ENCODE data around the gene KLF13. TPM values are rescaled to one million over a fixed set of nuclear protein-coding genes. Genes with fewer than 3 reads are reported as not detected.

KLF13 gene
- total RNA-seq, 1 donor from 2014 or later: 31.0 TPM

DNA sequence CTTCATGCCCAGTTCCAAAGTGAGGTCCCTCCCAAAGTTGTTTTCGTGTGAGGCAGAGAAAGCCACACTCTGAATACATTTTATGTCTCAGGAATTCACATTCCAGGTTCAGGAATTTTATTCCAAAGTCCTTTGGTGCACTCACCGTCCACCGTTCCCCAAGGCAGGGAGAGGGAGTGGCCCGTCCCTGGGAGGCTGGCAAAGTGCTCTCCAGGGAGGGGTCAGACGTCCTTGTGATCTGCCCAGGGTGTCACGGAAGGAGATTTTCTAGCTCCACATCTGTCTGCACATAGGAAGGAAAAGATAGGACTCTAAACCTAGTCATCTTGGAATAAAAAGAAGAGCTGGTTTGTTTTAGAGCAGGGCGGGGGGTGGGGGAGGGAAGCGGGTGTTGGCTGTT, 47.9 kb downstream of the KLF13 start:
- H3K4me2 ChIP-seq (ENCODE audit: low read length): no peak overlapping the region
- peaks cover 88% of the 10 kb centered on the region for H4K20me1 ChIP-seq (ENCODE audit: insufficient read depth, low read length)
- H3K9me3 ChIP-seq (ENCODE audit: insufficient read depth, low read depth, low read length): no peaks in the 10 kb centered on the region
- H3K27me3 ChIP-seq (ENCODE audit: insufficient read depth, low read length): no peaks in the 10 kb centered on the region
- H3K4me3 Mint-ChIP-seq (ENCODE audit: unreplicated experiment): no peak overlapping the region
- H2AFZ ChIP-seq (ENCODE audit: low read depth, low read length): no peak overlapping the region
- H3K27ac ChIP-seq (ENCODE audit: low read depth, low read length): no peak overlapping the region
- no peaks in the 10 kb centered on the region for H3K27me3 Mint-ChIP-seq (ENCODE audit: low read depth, unreplicated experiment)
- no peak overlapping the region for H3K4me3 ChIP-seq (ENCODE audit: insufficient read depth, low read depth, low read length)
- H3K36me3 ChIP-seq (ENCODE audit: insufficient read depth, low read length): no peaks in the 10 kb centered on the region
- H3K36me3 Mint-ChIP-seq (ENCODE audit: low read depth, unreplicated experiment): peaks cover 29% of the 10 kb centered on the region
- H3K4me1 ChIP-seq (ENCODE audit: insufficient read depth, low read length): peaks cover 6% of the 10 kb centered on the region
- no peak overlapping the region for H3K9ac ChIP-seq (ENCODE audit: low read length)
- no peak overlapping the region for H3K27ac Mint-ChIP-seq (ENCODE audit: unreplicated experiment)
- TF ChIP-seq, protein P1, sequence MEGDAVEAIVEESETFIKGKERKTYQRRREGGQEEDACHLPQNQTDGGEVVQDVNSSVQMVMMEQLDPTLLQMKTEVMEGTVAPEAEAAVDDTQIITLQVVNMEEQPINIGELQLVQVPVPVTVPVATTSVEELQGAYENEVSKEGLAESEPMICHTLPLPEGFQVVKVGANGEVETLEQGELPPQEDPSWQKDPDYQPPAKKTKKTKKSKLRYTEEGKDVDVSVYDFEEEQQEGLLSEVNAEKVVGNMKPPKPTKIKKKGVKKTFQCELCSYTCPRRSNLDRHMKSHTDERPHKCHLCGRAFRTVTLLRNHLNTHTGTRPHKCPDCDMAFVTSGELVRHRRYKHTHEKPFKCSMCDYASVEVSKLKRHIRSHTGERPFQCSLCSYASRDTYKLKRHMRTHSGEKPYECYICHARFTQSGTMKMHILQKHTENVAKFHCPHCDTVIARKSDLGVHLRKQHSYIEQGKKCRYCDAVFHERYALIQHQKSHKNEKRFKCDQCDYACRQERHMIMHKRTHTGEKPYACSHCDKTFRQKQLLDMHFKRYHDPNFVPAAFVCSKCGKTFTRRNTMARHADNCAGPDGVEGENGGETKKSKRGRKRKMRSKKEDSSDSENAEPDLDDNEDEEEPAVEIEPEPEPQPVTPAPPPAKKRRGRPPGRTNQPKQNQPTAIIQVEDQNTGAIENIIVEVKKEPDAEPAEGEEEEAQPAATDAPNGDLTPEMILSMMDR (IDR thresholded peaks at IDR 0.05; ENCODE audit: insufficient read depth, low read depth, low read length): no peak
- no peak for TF ChIP-seq EZH2 (IDR thresholded peaks at IDR 0.05; ENCODE audit: insufficient read depth, low read length)
- FAIRE-seq (no peak), DNase-seq (ENCODE audit: low read depth) (no peak)
- H3K4me1 Mint-ChIP-seq (ENCODE audit: low read depth, unreplicated experiment): peaks cover 21% of the 10 kb centered on the region
- peaks cover 23% of the 10 kb centered on the region for H3K79me2 ChIP-seq (ENCODE audit: insufficient read depth, low read length)
- H3K9me3 Mint-ChIP-seq (ENCODE audit: unreplicated experiment): no peaks in the 10 kb centered on the region

DNA sequence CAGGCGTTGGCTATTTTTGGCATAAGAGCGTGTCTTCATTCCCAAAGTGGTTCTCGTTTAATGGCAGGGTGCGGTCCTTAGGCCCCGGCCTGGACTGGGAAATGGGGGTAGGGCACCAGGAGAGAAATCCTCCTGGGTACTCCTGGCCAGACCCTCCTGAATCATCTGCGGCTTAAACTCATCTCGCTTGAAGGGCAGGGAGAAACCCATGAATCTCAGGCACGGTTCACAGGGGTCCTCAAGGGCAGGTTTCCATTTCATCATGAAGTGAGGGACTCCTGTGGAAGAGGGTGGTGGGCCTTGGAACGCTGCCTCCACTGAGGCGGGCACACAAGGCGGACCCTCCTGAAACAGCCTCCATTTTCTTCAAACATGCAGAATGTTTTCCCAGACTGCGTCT, 48.4 kb downstream of the KLF13 start:
- Histone ChIP-seq H2AFZ (ENCODE audit: low read depth, low read length) (no peak overlapping the region), H4K20me1 (ENCODE audit: insufficient read depth, low read length) (peaks cover 83% of the 10 kb centered on the region), H3K36me3 (ENCODE audit: insufficient read depth, low read length) (no peaks in the 10 kb centered on the region), H3K9ac (ENCODE audit: low read length) (no peak overlapping the region), H3K4me1 (ENCODE audit: insufficient read depth, low read length) (peaks cover 6% of the 10 kb centered on the region), H3K4me2 (ENCODE audit: low read length) (no peak overlapping the region), H3K27me3 (ENCODE audit: insufficient read depth, low read length) (no peaks in the 10 kb centered on the region), H3K79me2 (ENCODE audit: insufficient read depth, low read length) (peaks cover 20% of the 10 kb centered on the region), H3K27ac (ENCODE audit: low read depth, low read length) (no peak overlapping the region), H3K9me3 (ENCODE audit: insufficient read depth, low read depth, low read length) (no peaks in the 10 kb centered on the region), H3K4me3 (ENCODE audit: insufficient read depth, low read depth, low read length) (no peak overlapping the region)
- FAIRE-seq (no peak), DNase-seq (ENCODE audit: low read depth) (no peak)
- Mint-ChIP-seq H3K36me3 (ENCODE audit: low read depth, unreplicated experiment) (peaks cover 28% of the 10 kb centered on the region), H3K27ac (ENCODE audit: unreplicated experiment) (no peak overlapping the region), H3K4me3 (ENCODE audit: unreplicated experiment) (no peak overlapping the region), H3K4me1 (ENCODE audit: low read depth, unreplicated experiment) (peaks cover 16% of the 10 kb centered on the region), H3K27me3 (ENCODE audit: low read depth, unreplicated experiment) (no peaks in the 10 kb centered on the region), H3K9me3 (ENCODE audit: unreplicated experiment) (no peaks in the 10 kb centered on the region)
- no peak for TF ChIP-seq EZH2 (IDR thresholded peaks at IDR 0.05; ENCODE audit: insufficient read depth, low read length)
- TF ChIP-seq, protein P1 (IDR thresholded peaks at IDR 0.05; ENCODE audit: insufficient read depth, low read depth, low read length): no peak

DNA sequence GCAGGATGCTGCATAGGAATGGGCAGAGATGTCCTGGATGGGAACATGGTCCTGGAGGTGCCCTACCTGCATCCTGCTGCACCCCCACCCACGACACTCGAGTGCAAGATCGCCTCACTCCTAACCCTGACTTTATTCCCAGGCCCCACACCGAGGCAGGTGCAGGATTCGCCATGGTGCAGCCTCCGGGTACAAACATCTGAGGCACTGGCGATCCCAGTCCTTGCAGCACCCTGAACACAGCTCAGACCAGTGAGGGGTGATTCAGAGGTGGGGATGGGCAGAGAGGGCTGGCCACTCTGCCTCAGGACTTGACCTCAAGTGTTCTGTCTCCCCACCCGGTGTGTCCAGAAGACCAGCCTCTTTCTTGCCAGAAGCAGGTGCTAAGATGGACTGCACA, 49.1 kb downstream of the KLF13 start:
- Mint-ChIP-seq H3K9me3 (ENCODE audit: unreplicated experiment) (peaks cover 2% of the 10 kb centered on the region), H3K27ac (ENCODE audit: unreplicated experiment) (no peak overlapping the region), H3K4me3 (ENCODE audit: unreplicated experiment) (no peak overlapping the region), H3K4me1 (ENCODE audit: low read depth, unreplicated experiment) (peaks cover 14% of the 10 kb centered on the region), H3K36me3 (ENCODE audit: low read depth, unreplicated experiment) (peaks cover 30% of the 10 kb centered on the region), H3K27me3 (ENCODE audit: low read depth, unreplicated experiment) (no peaks in the 10 kb centered on the region)
- Histone ChIP-seq H3K4me3 (ENCODE audit: insufficient read depth, low read depth, low read length) (no peak overlapping the region), H3K36me3 (ENCODE audit: insufficient read depth, low read length) (no peaks in the 10 kb centered on the region), H3K4me1 (ENCODE audit: insufficient read depth, low read length) (peaks cover 6% of the 10 kb centered on the region), H3K27me3 (ENCODE audit: insufficient read depth, low read length) (no peaks in the 10 kb centered on the region), H4K20me1 (ENCODE audit: insufficient read depth, low read length) (peaks cover 76% of the 10 kb centered on the region), H3K4me2 (ENCODE audit: low read length) (no peak overlapping the region), H3K9me3 (ENCODE audit: insufficient read depth, low read depth, low read length) (no peaks in the 10 kb centered on the region), H3K27ac (ENCODE audit: low read depth, low read length) (no peak overlapping the region), H2AFZ (ENCODE audit: low read depth, low read length) (no peak overlapping the region), H3K79me2 (ENCODE audit: insufficient read depth, low read length) (peaks cover 19% of the 10 kb centered on the region), H3K9ac (ENCODE audit: low read length) (no peak overlapping the region)
- no peak for TF ChIP-seq EZH2 (IDR thresholded peaks at IDR 0.05; ENCODE audit: insufficient read depth, low read length)
- FAIRE-seq: no peak
- DNase-seq (ENCODE audit: low read depth): no peak

All from astrocyte (in vitro differentiated cells and primary cell).